Measurements from ENCODE around the gene NEBL.

NEBL gene

DNA sequence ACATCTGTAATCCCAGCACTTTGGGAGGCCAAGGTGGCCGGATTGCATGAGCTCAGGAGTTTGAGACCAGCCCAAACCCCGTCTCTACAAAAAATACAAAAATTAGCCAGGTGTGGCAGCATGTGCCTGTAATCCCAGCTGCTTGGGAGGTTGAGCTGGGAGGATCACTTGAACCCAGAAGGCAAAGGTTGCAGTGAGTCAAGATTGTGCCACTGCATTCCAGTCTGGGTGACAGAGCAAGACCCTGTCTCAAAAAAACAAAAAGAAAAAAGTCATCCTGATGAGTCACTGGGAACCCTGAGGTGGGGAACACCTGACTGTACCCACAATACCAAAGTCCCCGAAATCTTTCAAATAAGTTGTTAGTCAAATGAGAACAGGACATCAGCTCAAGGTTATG is 80.0 kb downstream of the NEBL start:
- H3K27me3 ChIP-seq (ENCODE audit: insufficient read depth, low read length) = no peaks in the 10 kb centered on the region
- no peaks in the 10 kb centered on the region for H3K4me1 ChIP-seq (ENCODE audit: insufficient read depth, low read length)
- H3K9me3 ChIP-seq (ENCODE audit: insufficient read depth, low read depth, low read length) = no peaks in the 10 kb centered on the region
- no peak overlapping the region for H3K4me3 ChIP-seq (ENCODE audit: low read length)
- no peak overlapping the region for H3K9ac ChIP-seq (ENCODE audit: low read depth, low read length)
- H3K27ac ChIP-seq (ENCODE audit: low read length) = no peak overlapping the region
- H3K36me3 ChIP-seq (ENCODE audit: insufficient read depth, low read depth, low read length) = no peaks in the 10 kb centered on the region

DNA sequence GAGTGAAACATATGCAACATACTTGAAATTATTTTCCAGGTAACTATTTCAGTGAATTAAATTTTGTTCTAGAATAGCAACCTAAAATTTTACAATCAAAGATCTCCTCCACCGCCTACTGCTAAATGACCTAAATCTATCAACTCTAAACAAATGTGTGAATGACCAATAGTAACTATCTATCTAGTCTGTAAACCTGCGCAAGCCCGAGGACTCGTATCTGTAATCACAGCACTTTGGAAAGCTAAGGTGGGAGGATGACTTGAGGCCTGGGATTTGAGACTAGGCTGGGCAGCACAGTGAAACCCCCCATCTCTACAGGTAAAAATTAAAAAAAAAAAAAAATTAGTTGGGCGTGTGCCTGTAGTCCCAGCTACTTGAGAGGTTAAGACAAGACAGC is 83.0 kb downstream of the NEBL start:
- no peaks in the 10 kb centered on the region for H3K4me1 ChIP-seq (ENCODE audit: insufficient read depth, low read length)
- no peaks in the 10 kb centered on the region for H3K27me3 ChIP-seq (ENCODE audit: insufficient read depth, low read length)
- no peak overlapping the region for H3K27ac ChIP-seq (ENCODE audit: low read length)
- no peaks in the 10 kb centered on the region for H3K36me3 ChIP-seq (ENCODE audit: insufficient read depth, low read depth, low read length)
- H3K4me3 ChIP-seq (ENCODE audit: low read length) = no peak overlapping the region
- H3K9ac ChIP-seq (ENCODE audit: low read depth, low read length) = no peak overlapping the region
- no peaks in the 10 kb centered on the region for H3K9me3 ChIP-seq (ENCODE audit: insufficient read depth, low read depth, low read length)

DNA sequence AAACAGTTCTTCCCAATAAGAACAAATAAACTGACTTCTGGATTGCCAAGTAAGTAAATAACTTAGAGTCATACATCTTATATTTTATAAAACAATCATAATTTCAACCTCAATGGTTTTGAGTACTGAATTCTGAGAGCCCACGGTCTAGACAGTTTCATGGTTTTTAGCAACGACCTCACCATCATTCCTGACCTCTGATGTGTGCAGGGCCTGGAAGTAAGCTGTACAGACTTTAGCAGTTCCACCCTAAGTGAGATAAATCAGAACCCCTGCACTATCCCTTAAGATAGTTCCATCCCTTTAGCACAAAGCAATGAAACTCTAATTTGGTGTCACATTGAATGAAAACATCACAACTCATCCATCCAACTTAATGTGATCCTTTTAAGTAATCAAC is 86.0 kb downstream of the NEBL start:
- Histone ChIP-seq H3K4me1 (ENCODE audit: insufficient read depth, low read length) (no peaks in the 10 kb centered on the region), H3K36me3 (ENCODE audit: insufficient read depth, low read depth, low read length) (no peaks in the 10 kb centered on the region), H3K9me3 (ENCODE audit: insufficient read depth, low read depth, low read length) (no peaks in the 10 kb centered on the region), H3K27ac (ENCODE audit: low read length) (no peak overlapping the region), H3K4me3 (ENCODE audit: low read length) (no peak overlapping the region), H3K27me3 (ENCODE audit: insufficient read depth, low read length) (no peaks in the 10 kb centered on the region), H3K9ac (ENCODE audit: low read depth, low read length) (no peak overlapping the region)

DNA sequence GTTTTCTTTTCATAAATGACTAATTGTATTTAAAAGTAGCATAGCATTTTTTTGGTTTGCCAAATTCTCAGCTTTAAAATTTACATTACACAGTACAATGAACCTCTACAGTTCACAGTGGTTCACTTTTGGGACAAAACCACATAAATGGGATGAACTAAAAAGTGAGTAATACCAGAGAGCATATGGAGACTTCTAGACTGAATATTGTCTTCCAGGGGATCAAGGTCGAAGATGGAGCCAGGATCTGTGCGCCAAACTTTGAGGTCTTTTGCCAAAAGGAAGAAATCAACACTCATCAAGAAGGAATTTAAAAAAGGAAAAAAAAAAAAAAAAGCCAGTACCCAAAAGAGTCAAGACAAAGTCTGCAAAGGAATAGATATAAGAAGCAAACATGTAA is 87.5 kb downstream of the NEBL start:
- Histone ChIP-seq H3K9ac (ENCODE audit: low read depth, low read length) (no peak overlapping the region), H3K27ac (ENCODE audit: low read length) (no peak overlapping the region), H3K4me3 (ENCODE audit: low read length) (no peak overlapping the region), H3K9me3 (ENCODE audit: insufficient read depth, low read depth, low read length) (no peaks in the 10 kb centered on the region), H3K36me3 (ENCODE audit: insufficient read depth, low read depth, low read length) (no peaks in the 10 kb centered on the region), H3K27me3 (ENCODE audit: insufficient read depth, low read length) (no peaks in the 10 kb centered on the region), H3K4me1 (ENCODE audit: insufficient read depth, low read length) (no peaks in the 10 kb centered on the region)

DNA sequence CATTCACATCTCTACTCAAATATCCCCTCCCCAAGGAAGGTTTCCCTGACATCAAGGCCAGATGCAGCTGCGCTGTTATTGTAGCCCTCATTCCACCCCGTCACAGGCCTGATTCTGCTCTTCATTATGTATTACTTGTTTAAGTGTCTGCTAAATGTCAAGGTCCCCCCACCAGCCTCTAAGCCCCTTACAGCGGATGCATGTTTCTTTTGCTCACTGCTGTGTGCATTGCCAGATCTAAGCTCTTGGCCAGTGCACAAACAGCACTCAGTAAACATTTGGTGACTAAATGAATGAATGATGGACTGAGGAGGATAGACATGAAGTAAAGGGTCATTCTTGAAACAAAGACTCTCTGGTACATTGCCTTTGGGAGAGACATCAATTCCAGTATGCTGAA is 90.6 kb downstream of the NEBL start:
- H3K27ac ChIP-seq (ENCODE audit: low read length) = no peak overlapping the region
- H3K27me3 ChIP-seq (ENCODE audit: insufficient read depth, low read length) = no peaks in the 10 kb centered on the region
- no peaks in the 10 kb centered on the region for H3K9me3 ChIP-seq (ENCODE audit: insufficient read depth, low read depth, low read length)
- H3K4me1 ChIP-seq (ENCODE audit: insufficient read depth, low read length) = no peaks in the 10 kb centered on the region
- H3K36me3 ChIP-seq (ENCODE audit: insufficient read depth, low read depth, low read length) = no peaks in the 10 kb centered on the region
- no peak overlapping the region for H3K9ac ChIP-seq (ENCODE audit: low read depth, low read length)
- no peak overlapping the region for H3K4me3 ChIP-seq (ENCODE audit: low read length)

DNA sequence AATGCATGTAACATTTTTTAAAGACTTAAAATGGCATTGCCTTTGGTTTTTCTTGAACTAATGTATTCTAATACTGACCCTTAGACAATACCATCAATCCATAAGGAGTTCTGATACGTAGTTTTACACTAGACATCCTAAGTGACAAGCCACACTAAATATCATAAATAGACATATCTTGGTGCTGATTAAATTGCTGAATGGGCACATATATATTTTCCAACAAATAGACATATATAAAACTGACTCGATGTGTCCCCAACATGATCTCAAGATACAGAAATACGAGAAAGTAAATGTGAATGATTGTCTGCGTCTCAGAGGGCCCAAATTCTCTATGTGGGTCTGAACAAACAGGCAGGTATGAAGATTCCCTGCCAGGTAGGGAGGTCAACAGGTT is 99.8 kb downstream of the NEBL start:
- Histone ChIP-seq H3K36me3 (ENCODE audit: insufficient read depth, low read depth, low read length) (no peaks in the 10 kb centered on the region), H3K9me3 (ENCODE audit: insufficient read depth, low read depth, low read length) (no peaks in the 10 kb centered on the region), H3K4me3 (ENCODE audit: low read length) (no peak overlapping the region), H3K9ac (ENCODE audit: low read depth, low read length) (no peak overlapping the region), H3K27ac (ENCODE audit: low read length) (no peak overlapping the region), H3K4me1 (ENCODE audit: insufficient read depth, low read length) (no peaks in the 10 kb centered on the region), H3K27me3 (ENCODE audit: insufficient read depth, low read length) (no peaks in the 10 kb centered on the region)

DNA sequence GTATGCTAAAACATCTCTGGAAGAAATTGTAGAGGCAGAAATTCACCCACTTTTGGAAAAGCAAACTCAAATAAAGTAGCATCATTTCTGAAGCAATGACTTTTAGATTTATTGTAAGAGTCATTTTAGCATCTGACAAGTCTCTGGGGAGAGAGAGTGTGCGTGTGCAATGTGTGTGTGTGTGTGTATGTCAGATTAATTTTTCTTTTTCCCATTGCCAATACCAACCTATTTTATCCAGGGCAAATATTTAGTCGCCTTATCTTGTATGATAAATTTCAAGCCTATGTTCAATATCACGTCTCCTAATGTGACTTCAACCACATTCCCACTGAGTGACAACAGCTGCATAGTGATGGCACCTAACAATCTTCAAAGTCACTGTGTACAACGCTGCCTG is 101.7 kb downstream of the NEBL start:
- no peaks in the 10 kb centered on the region for H3K4me1 ChIP-seq (ENCODE audit: insufficient read depth, low read length)
- H3K36me3 ChIP-seq (ENCODE audit: insufficient read depth, low read depth, low read length) = no peaks in the 10 kb centered on the region
- H3K27ac ChIP-seq (ENCODE audit: low read length) = no peak overlapping the region
- no peaks in the 10 kb centered on the region for H3K27me3 ChIP-seq (ENCODE audit: insufficient read depth, low read length)
- H3K4me3 ChIP-seq (ENCODE audit: low read length) = no peak overlapping the region
- H3K9me3 ChIP-seq (ENCODE audit: insufficient read depth, low read depth, low read length) = no peaks in the 10 kb centered on the region
- no peak overlapping the region for H3K9ac ChIP-seq (ENCODE audit: low read depth, low read length)

DNA sequence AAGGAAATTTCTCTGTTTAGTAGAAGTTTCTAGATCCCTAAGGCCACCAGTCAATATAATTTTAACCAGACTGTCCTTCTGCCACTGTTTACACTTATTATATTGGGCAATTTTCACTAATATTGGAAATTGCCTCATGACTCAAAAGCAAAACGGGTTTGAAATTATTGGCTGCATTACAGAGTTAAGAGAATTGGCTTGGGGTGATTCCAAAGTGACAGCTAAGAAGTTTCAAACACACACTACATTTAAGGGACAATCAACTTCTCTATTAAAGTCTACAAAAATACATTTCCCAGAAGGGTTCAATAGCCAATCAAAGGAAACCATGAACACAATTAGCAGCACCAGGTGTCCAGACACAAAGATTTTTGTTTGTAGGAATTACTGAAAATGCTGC is 111.9 kb downstream of the NEBL start:
- H3K4me1 ChIP-seq (ENCODE audit: insufficient read depth, low read length) = no peaks in the 10 kb centered on the region
- H3K27ac ChIP-seq (ENCODE audit: low read length) = no peak overlapping the region
- H3K36me3 ChIP-seq (ENCODE audit: insufficient read depth, low read depth, low read length) = no peaks in the 10 kb centered on the region
- H3K4me3 ChIP-seq (ENCODE audit: low read length) = no peak overlapping the region
- no peak overlapping the region for H3K9ac ChIP-seq (ENCODE audit: low read depth, low read length)
- H3K27me3 ChIP-seq (ENCODE audit: insufficient read depth, low read length) = no peaks in the 10 kb centered on the region
- H3K9me3 ChIP-seq (ENCODE audit: insufficient read depth, low read depth, low read length) = no peaks in the 10 kb centered on the region

DNA sequence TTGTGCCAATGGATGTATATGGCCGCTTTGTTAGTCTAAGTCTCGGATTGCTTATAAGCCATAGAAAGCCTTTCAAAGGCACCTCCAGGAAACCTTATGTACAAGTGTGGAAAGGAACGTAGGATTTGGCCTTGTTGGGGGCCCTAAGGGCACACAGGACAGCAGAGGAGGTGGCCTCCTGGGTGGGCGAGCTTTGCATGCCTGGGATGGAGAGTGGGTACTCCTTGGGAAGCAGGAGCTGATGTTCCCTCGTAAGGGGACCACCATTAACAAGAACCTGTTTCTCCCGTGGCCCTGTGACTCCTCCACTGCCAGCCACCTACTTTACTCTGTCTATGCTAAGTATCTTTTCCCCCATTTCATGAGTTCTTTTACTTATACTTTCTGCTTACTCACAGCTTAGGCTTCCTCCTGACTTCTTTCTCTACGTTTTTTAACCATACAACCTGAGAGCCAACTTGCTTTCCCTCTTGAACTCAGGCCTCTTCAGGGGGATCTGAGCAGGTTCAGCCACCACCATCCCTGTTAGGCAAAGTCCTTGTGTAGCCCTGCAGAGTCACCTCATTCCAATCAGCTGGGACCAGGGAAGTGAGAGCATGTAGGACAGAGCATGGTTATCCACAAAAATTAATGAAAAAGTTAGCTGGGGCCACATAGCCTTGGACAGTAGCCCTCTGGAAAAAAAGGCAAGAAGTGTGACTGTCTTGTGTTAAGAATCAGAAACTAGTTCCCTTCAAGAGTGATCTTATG is 118.9 kb downstream of the NEBL start:
- no peak overlapping the region for H3K9ac ChIP-seq (ENCODE audit: low read depth, low read length)
- no peaks in the 10 kb centered on the region for H3K9me3 ChIP-seq (ENCODE audit: insufficient read depth, low read depth, low read length)
- no peak overlapping the region for H3K4me3 ChIP-seq (ENCODE audit: low read length)
- no peaks in the 10 kb centered on the region for H3K27me3 ChIP-seq (ENCODE audit: insufficient read depth, low read length)
- no peaks in the 10 kb centered on the region for H3K4me1 ChIP-seq (ENCODE audit: insufficient read depth, low read length)
- no peaks in the 10 kb centered on the region for H3K36me3 ChIP-seq (ENCODE audit: insufficient read depth, low read depth, low read length)
- H3K27ac ChIP-seq (ENCODE audit: low read length) = no peak overlapping the region

DNA sequence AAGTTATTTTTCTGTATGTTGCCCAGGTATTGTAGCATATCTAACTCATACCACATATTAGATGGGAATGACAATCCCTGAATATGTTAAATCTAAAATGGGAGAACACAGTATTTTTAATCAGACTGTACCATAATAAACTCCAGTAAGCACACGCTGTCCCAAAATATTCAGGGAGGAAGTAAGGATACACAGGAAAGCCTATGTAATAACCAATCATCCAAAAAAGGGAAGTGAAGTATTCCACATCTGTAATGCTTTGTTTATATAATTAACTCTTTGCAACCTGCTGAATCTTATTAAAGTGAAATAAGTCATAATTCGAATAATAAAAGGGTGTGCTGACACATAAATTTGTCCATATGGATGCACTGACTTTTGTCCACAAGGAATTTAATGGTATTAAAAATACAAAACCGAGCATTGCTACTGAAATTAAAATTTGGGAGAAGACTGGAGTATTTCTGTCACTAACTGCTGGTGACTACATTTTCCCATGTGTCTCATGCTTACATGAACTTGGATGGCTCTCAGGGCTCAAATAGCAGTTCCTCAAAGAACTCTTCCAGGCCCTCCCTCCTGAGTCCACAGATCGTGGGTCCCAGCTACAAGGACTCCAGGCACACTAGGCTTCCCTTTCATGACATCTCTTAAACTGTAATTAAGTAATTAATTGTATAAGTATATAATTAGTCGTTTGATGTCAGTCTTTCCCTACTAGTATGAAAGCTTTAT is 120.6 kb downstream of the NEBL start:
- Histone ChIP-seq H3K27ac (ENCODE audit: low read length) (no peak overlapping the region), H3K9ac (ENCODE audit: low read depth, low read length) (no peak overlapping the region), H3K27me3 (ENCODE audit: insufficient read depth, low read length) (no peaks in the 10 kb centered on the region), H3K4me1 (ENCODE audit: insufficient read depth, low read length) (no peaks in the 10 kb centered on the region), H3K9me3 (ENCODE audit: insufficient read depth, low read depth, low read length) (no peaks in the 10 kb centered on the region), H3K4me3 (ENCODE audit: low read length) (no peak overlapping the region), H3K36me3 (ENCODE audit: insufficient read depth, low read depth, low read length) (no peaks in the 10 kb centered on the region)

DNA sequence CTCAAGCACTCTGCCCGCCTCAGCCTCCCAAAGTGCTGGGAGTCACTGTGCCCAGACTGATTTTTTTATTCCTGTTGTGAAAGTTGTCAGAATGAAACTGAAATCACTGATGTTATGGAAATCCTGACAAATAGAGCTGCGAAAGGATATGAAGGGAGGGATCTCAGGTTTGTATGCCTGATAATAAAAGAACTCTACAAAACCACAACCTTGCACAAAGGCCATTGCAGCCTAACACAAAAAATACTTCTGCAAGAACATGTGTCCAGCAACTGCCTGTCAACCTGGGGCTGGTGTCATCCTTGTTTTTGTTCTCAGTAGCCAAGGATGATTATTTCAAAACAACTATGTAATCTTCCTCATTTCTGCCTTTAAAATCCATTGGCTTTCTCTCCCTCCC is 126.1 kb downstream of the NEBL start:
- Histone ChIP-seq H3K9ac (ENCODE audit: low read depth, low read length) (no peak overlapping the region), H3K27ac (ENCODE audit: low read length) (no peak overlapping the region), H3K36me3 (ENCODE audit: insufficient read depth, low read depth, low read length) (no peaks in the 10 kb centered on the region), H3K27me3 (ENCODE audit: insufficient read depth, low read length) (no peaks in the 10 kb centered on the region), H3K4me1 (ENCODE audit: insufficient read depth, low read length) (no peaks in the 10 kb centered on the region), H3K9me3 (ENCODE audit: insufficient read depth, low read depth, low read length) (no peaks in the 10 kb centered on the region), H3K4me3 (ENCODE audit: low read length) (no peak overlapping the region)

DNA sequence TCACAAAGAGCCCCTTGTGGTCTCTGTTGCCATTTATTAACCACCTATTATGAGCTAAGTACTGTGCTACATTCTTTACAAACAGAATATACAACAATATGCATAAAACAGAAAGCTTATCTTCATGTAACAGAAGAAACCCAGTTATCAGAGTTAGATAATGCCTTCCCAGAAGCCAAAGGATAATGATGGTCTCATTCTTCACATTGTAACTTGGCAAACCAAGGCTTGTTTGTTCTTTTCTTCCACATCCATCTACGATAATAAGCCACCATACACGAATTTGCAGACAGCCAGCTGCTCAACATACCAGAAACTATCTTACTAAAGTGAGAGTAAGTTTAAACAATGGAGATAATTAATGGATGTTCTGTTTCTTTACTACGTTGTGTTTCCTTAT is 127.6 kb downstream of the NEBL start:
- no peaks in the 10 kb centered on the region for H3K27me3 ChIP-seq (ENCODE audit: insufficient read depth, low read length)
- no peak overlapping the region for H3K4me3 ChIP-seq (ENCODE audit: low read length)
- no peak overlapping the region for H3K9ac ChIP-seq (ENCODE audit: low read depth, low read length)
- H3K9me3 ChIP-seq (ENCODE audit: insufficient read depth, low read depth, low read length) = no peaks in the 10 kb centered on the region
- H3K27ac ChIP-seq (ENCODE audit: low read length) = no peak overlapping the region
- H3K4me1 ChIP-seq (ENCODE audit: insufficient read depth, low read length) = no peaks in the 10 kb centered on the region
- no peaks in the 10 kb centered on the region for H3K36me3 ChIP-seq (ENCODE audit: insufficient read depth, low read depth, low read length)

All from iPS-20b (cell line).